COLO829 (cell line): Measurements from ENCODE around the gene TMEM236.
"Not testable (repeated sequence)": the region's sequence is repeated elsewhere in the genome, so short reads cannot be mapped to it uniquely, and the experiment has no call there.

Experiments used
- DNase-seq: peaks from one replicate; pipeline ENCODE4 v3.0.0; 2012; ENCODE audit warnings: low spot score

The TMEM236 gene

GRCh38 chr10:17751781-17752445 is at the start of gene TMEM236:
Gene TMEM236 (plus strand): TSS chr10:17752201. CDS start chr10:17752296, 95 bp downstream.
- no peak for DNase-seq

- DNase-seq, result no peak
Measured at GRCh38 chr10:17703706-17704105, 48.3 kb upstream of the TMEM236 start.

- no peak for DNase-seq
Measured at GRCh38 chr10:17708821-17709220, 43.2 kb upstream of the TMEM236 start.

- no peak for DNase-seq
Measured at GRCh38 chr10:17709492-17709891, 42.5 kb upstream of the TMEM236 start.

- no peak for DNase-seq
Measured at GRCh38 chr10:17710181-17710580, 41.8 kb upstream of the TMEM236 start.

- no peak for DNase-seq
Measured at GRCh38 chr10:17712053-17712452, 39.9 kb upstream of the TMEM236 start.

GRCh38 chr10:17712717-17713471 is 39.1 kb upstream of the TMEM236 start:
- no peak for DNase-seq

- no peak for DNase-seq
Measured at GRCh38 chr10:17713758-17714157, 38.2 kb upstream of the TMEM236 start.

- no peak for DNase-seq
Measured at GRCh38 chr10:17716161-17716560, 35.8 kb upstream of the TMEM236 start.

- DNase-seq, result not testable (repeated sequence)
Measured at GRCh38 chr10:17722317-17723014, 29.5 kb upstream of the TMEM236 start.

- DNase-seq, result no peak
Measured at GRCh38 chr10:17725703-17726102, 26.3 kb upstream of the TMEM236 start.

- DNase-seq, result no peak
Measured at GRCh38 chr10:17729630-17730029, 22.4 kb upstream of the TMEM236 start.

GRCh38 chr10:17730667-17731066 is 21.3 kb upstream of the TMEM236 start:
- DNase-seq, result no peak

- DNase-seq, result no peak
Measured at GRCh38 chr10:17731331-17732020, 20.5 kb upstream of the TMEM236 start.

- DNase-seq, result no peak
Measured at GRCh38 chr10:17733620-17734019, 18.4 kb upstream of the TMEM236 start.

- no peak for DNase-seq
Measured at GRCh38 chr10:17734432-17735080, 17.4 kb upstream of the TMEM236 start.

GRCh38 chr10:17735166-17735941 is 16.6 kb upstream of the TMEM236 start:
- no peak for DNase-seq

- DNase-seq, result peak; percentile 81
Measured at GRCh38 chr10:17736223-17736622, 15.8 kb upstream of the TMEM236 start.

GRCh38 chr10:17737027-17737965 is 14.7 kb upstream of the TMEM236 start:
- DNase-seq, result peak; percentile 49

GRCh38 chr10:17740668-17741067 is 11.3 kb upstream of the TMEM236 start:
- DNase-seq, result no peak
